Lower leg skin (tissue), 4 donors: ENCODE measurements around the gene HAUS7. TPM values are rescaled to one million over a fixed set of nuclear protein-coding genes. Genes with fewer than 3 reads are reported as not detected.

Source experiments
- DNase-seq, 2 donors: peaks; one replicate each; pipeline ENCODE4 v3.0.0-alpha.2; 2019; ENCODE audit warnings: low spot score in 2 of 2
- H3K4me3 ChIP-seq: fragments of 200-600 bp; sonication (generic); 2 replicates; pipeline ENCODE4 v1.5.1; 2017; ENCODE audit warnings: mild to moderate bottlenecking, low read depth; ENCODE audit not compliant: poor library complexity, severe bottlenecking
- CTCF ChIP-seq, 3 donors: fragments of 450-650 bp; IDR thresholded peaks; one replicate each; pipeline ENCODE4 v1.5.1; 2016; ENCODE audit warnings: antibody characterized with exemption in 3 of 3, mild to moderate bottlenecking in 3 of 3, moderate library complexity in 2 of 3
- POLR2A ChIP-seq, 2 donors: fragments of 450-650 bp; IDR thresholded peaks; one replicate each; pipeline ENCODE4 v1.6.1; 2016 to 2017; ENCODE audit warnings: antibody characterized with exemption in 2 of 2, mild to moderate bottlenecking in 1 of 2, moderate library complexity in 1 of 2
- WGBS, 2 donors: methylation state at CpG; one replicate each; pipeline ENCODE4 v1.1.5; 2018; 5-methylcytosine and 5-hydroxymethylcytosine counted together
- intact Hi-C: fragments of 100-400 bp; cut with DNase I; formaldehyde crosslinking; loops from one replicate; pipeline ENCODE4 v1.15.0; 2023; ENCODE audit warnings: low total_unique reads
- total RNA-seq, 4 donors: library from RNA; depleted of rRNA; stranded (reverse); fragments of >200 nt; gene quantifications; one replicate each; pipeline ENCODE4 v1.1.0, GENCODE V29; 2016

HAUS7 gene
- total RNA-seq, 4 donors from 2014 or later = 2.7 to 24.2 (median 13.6) TPM

- no peak for DNase-seq
- 82 to 88% methylated on average over 7 to 15 of the region's 18 CpGs for WGBS, 2 donors
- intact Hi-C loops = no loop called here
- H3K4me3 ChIP-seq = no peak overlapping the region
- TF ChIP-seq POLR2A (IDR thresholded peaks at IDR 0.05) (no peak), CTCF (IDR thresholded peaks at IDR 0.05) (no peak)
Observed at GRCh38 chrX:153457136-153457825, 13.1 kb downstream of the HAUS7 start.

GRCh38 chrX:153456704-153457103 is 13.7 kb downstream of the HAUS7 start:
- DNase-seq = no peak
- intact Hi-C loops = no loop called here
- TF ChIP-seq CTCF (IDR thresholded peaks at IDR 0.05) = no peak
- H3K4me3 ChIP-seq = no peak overlapping the region
- 79 to 85% methylated on average over 3 to 9 of the region's 9 CpGs for WGBS, 2 donors

DNA sequence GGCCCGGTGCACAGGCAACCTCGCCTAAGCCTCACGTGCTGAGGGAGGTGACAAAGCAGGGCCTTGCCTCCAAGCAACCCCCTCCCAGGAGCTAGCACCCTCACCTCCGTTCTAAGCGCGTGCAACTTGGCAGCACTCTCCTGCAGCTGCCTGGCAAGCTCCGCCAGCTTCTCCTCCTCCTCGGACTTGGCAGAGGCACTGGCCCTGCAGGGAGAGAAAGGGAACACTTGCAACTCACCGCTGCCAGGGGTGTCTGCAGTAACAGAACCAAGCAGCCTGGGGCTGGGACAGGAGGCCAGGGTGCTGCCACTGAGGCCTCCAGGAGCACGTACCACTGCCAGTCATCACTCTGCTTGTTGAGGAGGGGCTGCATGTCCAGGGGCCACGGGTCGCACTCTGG is 14.2 kb downstream of the HAUS7 start:
- no peak overlapping the region for H3K4me3 ChIP-seq
- TF ChIP-seq POLR2A (IDR thresholded peaks at IDR 0.05) (no peak), CTCF (IDR thresholded peaks at IDR 0.05) (no peak)
- peak in 1 of 2 donors; percentile 18 for DNase-seq
- intact Hi-C loops = no loop called here
- 61 to 81% methylated on average over 4 to 5 of the region's 12 CpGs for WGBS, 2 donors

- intact Hi-C loops = no loop called here
- no peak for DNase-seq
- TF ChIP-seq POLR2A (IDR thresholded peaks at IDR 0.05) (no peak), CTCF (IDR thresholded peaks at IDR 0.05) (no peak)
- H3K4me3 ChIP-seq = no peak overlapping the region
- 81 to 90% methylated on average over 6 to 16 of the region's 16 CpGs for WGBS, 2 donors
Observed at GRCh38 chrX:153455571-153455970, 14.8 kb downstream of the HAUS7 start.

- intact Hi-C loops = no loop called here
- H3K4me3 ChIP-seq = no peak overlapping the region
- DNase-seq = no peak
- TF ChIP-seq CTCF (IDR thresholded peaks at IDR 0.05) (no peak), POLR2A (IDR thresholded peaks at IDR 0.05) (no peak)
- WGBS, 2 donors = 87% methylated on average over 8 to 16 of the region's 16 CpGs
Observed at GRCh38 chrX:153454901-153455550, 15.3 kb downstream of the HAUS7 start.
